Measurements from ENCODE around the gene ITIH2.

ITIH2 gene

DNA sequence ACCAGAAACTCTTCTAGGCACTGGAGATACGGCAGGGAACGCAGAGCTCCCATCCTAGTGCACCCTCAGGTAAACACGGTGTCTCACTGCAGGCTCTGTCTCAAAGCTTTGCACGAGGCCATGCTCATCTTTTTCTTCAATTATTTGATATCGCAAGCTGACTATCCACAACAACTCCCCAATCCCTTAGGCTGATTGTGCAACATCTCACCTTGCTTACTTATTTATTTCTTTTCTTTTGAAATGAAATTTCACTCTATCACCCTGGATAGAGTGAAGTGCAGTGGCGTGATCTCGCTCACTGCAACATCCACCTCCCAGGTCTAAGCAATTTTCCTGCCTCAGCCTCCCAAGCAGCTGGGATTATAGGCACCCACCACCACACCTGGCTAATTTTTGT is 12.4 kb downstream of the ITIH2 start:
- TF ChIP-seq, protein P1, sequence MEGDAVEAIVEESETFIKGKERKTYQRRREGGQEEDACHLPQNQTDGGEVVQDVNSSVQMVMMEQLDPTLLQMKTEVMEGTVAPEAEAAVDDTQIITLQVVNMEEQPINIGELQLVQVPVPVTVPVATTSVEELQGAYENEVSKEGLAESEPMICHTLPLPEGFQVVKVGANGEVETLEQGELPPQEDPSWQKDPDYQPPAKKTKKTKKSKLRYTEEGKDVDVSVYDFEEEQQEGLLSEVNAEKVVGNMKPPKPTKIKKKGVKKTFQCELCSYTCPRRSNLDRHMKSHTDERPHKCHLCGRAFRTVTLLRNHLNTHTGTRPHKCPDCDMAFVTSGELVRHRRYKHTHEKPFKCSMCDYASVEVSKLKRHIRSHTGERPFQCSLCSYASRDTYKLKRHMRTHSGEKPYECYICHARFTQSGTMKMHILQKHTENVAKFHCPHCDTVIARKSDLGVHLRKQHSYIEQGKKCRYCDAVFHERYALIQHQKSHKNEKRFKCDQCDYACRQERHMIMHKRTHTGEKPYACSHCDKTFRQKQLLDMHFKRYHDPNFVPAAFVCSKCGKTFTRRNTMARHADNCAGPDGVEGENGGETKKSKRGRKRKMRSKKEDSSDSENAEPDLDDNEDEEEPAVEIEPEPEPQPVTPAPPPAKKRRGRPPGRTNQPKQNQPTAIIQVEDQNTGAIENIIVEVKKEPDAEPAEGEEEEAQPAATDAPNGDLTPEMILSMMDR (IDR thresholded peaks at IDR 0.05; ENCODE audit: extremely low read depth, missing control alignments) = no peak
- DNase-seq (ENCODE audit: low spot score) = no peak

- DNase-seq (ENCODE audit: low spot score) = no peak
- TF ChIP-seq, protein P1 (IDR thresholded peaks at IDR 0.05; ENCODE audit: extremely low read depth, missing control alignments) = no peak
Observed at GRCh38 chr10:7717767-7718166, 14.7 kb downstream of the ITIH2 start.

DNA sequence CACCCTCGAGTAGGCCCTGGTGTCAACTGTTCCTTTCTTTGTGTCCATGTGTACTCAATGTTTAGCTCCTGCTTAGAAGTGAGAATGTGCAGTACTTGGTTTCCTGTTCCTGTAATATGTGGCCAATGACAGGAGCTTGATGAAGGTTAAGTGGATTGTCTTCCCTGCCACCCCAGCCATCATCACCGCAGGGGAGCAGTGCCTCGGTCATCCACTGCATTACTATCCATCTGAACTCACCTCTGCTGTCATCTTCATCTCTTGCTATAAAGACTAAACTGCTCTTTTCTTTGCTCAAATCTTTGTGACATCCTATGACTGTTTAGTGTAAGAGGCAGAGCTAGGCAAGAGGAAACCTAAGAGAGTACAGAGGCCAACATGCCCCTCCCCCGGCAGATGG is 15.6 kb downstream of the ITIH2 start:
- DNase-seq (ENCODE audit: low spot score) = no peak
- TF ChIP-seq, protein P1 (IDR thresholded peaks at IDR 0.05; ENCODE audit: extremely low read depth, missing control alignments) = no peak

- no peak for DNase-seq (ENCODE audit: low spot score)
- TF ChIP-seq, protein P1 (IDR thresholded peaks at IDR 0.05; ENCODE audit: extremely low read depth, missing control alignments) = no peak
Observed at GRCh38 chr10:7720478-7720877, 17.4 kb downstream of the ITIH2 start.

- TF ChIP-seq, protein P1 (IDR thresholded peaks at IDR 0.05; ENCODE audit: extremely low read depth, missing control alignments) = no peak
- no peak for DNase-seq (ENCODE audit: low spot score)
Observed at GRCh38 chr10:7722927-7723529, 19.9 kb downstream of the ITIH2 start.

DNA sequence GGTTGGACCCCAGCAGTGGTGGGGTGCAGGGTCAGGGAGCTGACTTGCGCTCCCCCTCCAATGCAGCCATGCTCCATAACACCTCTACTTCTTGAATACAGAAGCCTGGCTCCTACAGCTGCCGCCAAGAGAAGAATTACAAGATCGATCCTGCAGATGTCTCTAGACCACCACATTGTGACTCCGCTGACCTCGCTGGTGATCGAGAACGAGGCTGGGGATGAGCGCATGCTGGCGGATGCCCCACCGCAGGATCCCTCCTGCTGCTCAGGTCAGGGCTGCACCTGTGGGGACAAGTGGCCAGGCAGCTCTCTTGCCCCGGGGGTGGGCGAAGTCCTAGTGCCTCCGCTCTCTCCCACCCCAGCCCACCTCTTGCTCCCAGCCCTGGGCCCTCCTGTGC is 31.7 kb downstream of the ITIH2 start:
- DNase-seq (ENCODE audit: low spot score) = no peak
- TF ChIP-seq, protein P1 (IDR thresholded peaks at IDR 0.05; ENCODE audit: extremely low read depth, missing control alignments) = no peak

DNA sequence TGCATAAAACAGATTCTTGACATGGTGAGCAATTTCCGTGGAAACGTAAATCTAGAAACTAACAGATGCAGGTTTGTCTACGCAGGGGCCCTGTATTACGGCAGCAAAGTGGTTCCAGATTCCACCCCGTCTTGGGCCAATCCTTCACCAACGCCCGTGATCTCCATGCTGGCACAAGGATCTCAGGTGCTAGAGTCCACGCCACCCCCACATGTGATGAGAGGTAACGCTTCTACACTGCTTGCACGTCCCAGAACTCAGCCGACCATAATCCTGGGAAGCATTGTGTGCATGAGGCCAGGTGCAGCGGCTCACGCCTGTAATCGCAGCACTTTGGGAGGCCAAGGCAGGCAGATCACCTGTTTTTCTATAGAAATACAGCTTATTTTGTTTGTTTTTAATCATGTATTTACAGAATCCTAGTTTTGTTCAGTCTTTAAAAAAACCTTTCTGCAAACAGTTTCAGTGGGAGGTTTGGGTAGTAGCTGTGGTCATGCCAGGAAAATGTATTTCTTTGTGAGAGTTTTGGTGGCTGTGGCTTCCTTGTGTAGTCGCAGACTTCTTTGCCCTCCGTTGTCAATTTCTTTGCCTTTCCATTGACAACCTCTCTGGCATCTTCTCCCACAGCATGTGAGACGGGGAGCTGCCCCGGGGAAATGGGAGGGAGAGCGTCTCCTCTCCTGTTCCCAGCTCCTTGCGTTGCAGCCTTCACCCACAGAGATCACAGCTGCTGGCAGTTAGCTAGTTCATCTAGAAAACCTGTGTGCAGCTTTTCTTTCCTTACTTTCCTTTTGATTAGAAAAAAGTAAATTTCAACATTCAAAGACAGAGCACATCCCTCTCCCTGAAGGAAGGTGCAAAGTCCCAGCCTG is 35.7 kb downstream of the ITIH2 start:
- no peak for DNase-seq (ENCODE audit: low spot score)

More for the DNA sequence above, 35.7 kb downstream of the ITIH2 start:
- TF ChIP-seq, protein P1 (IDR thresholded peaks at IDR 0.05; ENCODE audit: extremely low read depth, missing control alignments) = no peak

All from GM20000 (cell line).